ENCODE data around the gene PSMB3. TPM values are rescaled to one million over a fixed set of nuclear protein-coding genes. Genes with fewer than 3 reads are reported as not detected.

Gene PSMB3
- total RNA-seq, 1 experiment from 2014 or later = 233 TPM

DNA sequence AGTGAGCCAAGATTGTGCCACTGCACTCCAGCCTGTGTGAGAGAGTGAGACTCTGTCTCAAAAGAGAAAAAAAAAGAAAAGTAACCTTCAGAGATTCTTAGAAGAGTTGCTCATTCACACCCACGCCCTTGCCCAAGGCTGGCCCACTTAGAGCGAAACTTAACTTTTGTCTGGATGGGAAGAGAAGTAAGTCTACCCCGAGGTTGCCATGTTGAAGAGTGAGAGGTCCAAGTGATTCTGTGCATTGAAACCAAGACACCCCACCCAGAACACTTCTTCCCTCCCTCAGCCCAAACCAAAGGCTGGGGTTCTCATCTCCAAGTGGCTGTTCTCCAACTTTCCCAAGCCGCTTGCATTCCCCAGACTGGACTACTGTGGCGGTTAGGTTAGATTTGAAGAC, 24.8 kb upstream of the PSMB3 start:
- DNase-seq (ENCODE audit: low read depth, low spot score) (no peak), ATAC-seq (no peak)
- peaks cover 15% of the 10 kb centered on the region for H3K4me1 ChIP-seq (ENCODE audit: control insufficient read depth, insufficient read depth, low read length)
- H3K9me3 ChIP-seq (ENCODE audit: control insufficient read depth, insufficient read depth, low read depth, low read length) = no peaks in the 10 kb centered on the region
- TF ChIP-seq POLR2AphosphoS5 (IDR thresholded peaks at IDR 0.05; ENCODE audit: low read depth, low read length) (no peak), SIN3A (IDR thresholded peaks at IDR 0.05; ENCODE audit: borderline replicate concordance, insufficient read depth, low read depth, low read length) (no peak), TCF7L2 (IDR thresholded peaks at IDR 0.05; ENCODE audit: low read depth, low read length) (no peak)
- TF ChIP-seq, protein P1, sequence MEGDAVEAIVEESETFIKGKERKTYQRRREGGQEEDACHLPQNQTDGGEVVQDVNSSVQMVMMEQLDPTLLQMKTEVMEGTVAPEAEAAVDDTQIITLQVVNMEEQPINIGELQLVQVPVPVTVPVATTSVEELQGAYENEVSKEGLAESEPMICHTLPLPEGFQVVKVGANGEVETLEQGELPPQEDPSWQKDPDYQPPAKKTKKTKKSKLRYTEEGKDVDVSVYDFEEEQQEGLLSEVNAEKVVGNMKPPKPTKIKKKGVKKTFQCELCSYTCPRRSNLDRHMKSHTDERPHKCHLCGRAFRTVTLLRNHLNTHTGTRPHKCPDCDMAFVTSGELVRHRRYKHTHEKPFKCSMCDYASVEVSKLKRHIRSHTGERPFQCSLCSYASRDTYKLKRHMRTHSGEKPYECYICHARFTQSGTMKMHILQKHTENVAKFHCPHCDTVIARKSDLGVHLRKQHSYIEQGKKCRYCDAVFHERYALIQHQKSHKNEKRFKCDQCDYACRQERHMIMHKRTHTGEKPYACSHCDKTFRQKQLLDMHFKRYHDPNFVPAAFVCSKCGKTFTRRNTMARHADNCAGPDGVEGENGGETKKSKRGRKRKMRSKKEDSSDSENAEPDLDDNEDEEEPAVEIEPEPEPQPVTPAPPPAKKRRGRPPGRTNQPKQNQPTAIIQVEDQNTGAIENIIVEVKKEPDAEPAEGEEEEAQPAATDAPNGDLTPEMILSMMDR (IDR thresholded peaks at IDR 0.05) = no peak
- TF ChIP-seq, protein P2, sequence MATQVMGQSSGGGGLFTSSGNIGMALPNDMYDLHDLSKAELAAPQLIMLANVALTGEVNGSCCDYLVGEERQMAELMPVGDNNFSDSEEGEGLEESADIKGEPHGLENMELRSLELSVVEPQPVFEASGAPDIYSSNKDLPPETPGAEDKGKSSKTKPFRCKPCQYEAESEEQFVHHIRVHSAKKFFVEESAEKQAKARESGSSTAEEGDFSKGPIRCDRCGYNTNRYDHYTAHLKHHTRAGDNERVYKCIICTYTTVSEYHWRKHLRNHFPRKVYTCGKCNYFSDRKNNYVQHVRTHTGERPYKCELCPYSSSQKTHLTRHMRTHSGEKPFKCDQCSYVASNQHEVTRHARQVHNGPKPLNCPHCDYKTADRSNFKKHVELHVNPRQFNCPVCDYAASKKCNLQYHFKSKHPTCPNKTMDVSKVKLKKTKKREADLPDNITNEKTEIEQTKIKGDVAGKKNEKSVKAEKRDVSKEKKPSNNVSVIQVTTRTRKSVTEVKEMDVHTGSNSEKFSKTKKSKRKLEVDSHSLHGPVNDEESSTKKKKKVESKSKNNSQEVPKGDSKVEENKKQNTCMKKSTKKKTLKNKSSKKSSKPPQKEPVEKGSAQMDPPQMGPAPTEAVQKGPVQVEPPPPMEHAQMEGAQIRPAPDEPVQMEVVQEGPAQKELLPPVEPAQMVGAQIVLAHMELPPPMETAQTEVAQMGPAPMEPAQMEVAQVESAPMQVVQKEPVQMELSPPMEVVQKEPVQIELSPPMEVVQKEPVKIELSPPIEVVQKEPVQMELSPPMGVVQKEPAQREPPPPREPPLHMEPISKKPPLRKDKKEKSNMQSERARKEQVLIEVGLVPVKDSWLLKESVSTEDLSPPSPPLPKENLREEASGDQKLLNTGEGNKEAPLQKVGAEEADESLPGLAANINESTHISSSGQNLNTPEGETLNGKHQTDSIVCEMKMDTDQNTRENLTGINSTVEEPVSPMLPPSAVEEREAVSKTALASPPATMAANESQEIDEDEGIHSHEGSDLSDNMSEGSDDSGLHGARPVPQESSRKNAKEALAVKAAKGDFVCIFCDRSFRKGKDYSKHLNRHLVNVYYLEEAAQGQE (IDR thresholded peaks at IDR 0.05; ENCODE audit: insufficient read depth in 1 of 2, low read depth in 2 of 2, low read length in 1 of 2) = no peak
- intact Hi-C loops (cut with micrococcal nuclease; ENCODE audit: unreplicated experiment) = no loop called here
- no peak overlapping the region for H3K4me3 ChIP-seq (ENCODE audit: low read depth in 2 of 2, low read length in 2 of 2)
- H3K27ac ChIP-seq (ENCODE audit: low read length) = no peak overlapping the region
- BruUV-seq (replicated peaks) = no TSS peak
- CTCF ChIA-PET = no interaction called here
- POLR2A ChIA-PET = no interaction called here
- in situ Hi-C loops (cut with HindIII; ENCODE audit: low pct_unique_long_range_greater_than_20kb, low sequenced_read_pairs) = no loop called here
- H3K36me3 ChIP-seq (ENCODE audit: control insufficient read depth, insufficient read depth, low read length) = no peaks in the 10 kb centered on the region; the same call in 1 of the 2 replicates
- no peaks in the 10 kb centered on the region for H3K27me3 ChIP-seq (ENCODE audit: control insufficient read depth, insufficient read depth, low read length)

DNA sequence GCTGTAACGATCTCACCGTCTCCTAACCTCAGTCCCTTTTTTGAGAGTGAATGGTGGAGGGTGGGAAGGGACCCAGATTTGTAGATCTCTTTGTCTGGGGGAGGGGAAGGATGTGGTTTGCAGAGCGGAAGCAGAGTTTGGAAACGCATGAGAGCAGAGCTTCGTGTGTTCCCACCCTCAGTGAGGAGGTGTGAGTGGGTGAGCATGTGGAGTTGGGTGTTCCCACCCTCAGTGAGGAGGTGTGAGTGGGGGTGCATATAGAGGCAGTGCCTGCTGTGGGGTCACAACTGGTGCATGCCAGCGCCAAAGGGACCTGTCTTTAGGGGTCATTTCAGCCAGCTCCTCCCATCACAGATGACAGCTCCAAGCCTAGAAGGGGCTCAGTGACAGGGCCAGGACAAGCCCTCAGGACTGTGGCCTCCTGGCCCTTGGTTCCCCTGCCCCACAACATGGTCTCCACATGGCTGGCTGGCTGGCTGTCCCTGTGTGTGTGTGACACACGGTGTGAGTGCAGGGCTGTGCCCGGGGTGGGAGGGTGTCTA, 24.2 kb upstream of the PSMB3 start:
- ATAC-seq (no peak), DNase-seq (ENCODE audit: low read depth, low spot score) (no peak)
- ChIA-PET POLR2A (no interaction called here), CTCF (no interaction called here)
- Histone ChIP-seq H3K27me3 (ENCODE audit: control insufficient read depth, insufficient read depth, low read length) (no peaks in the 10 kb centered on the region), H3K4me1 (ENCODE audit: control insufficient read depth, insufficient read depth, low read length) (peaks cover 15% of the 10 kb centered on the region), H3K4me3 (ENCODE audit: low read depth in 2 of 2, low read length in 2 of 2) (no peak overlapping the region), H3K27ac (ENCODE audit: low read length) (no peak overlapping the region), H3K9me3 (ENCODE audit: control insufficient read depth, insufficient read depth, low read depth, low read length) (no peaks in the 10 kb centered on the region), H3K36me3 (ENCODE audit: control insufficient read depth, insufficient read depth, low read length) (no peaks in the 10 kb centered on the region; the same call in 1 of the 2 replicates)
- intact Hi-C loops (cut with micrococcal nuclease; ENCODE audit: unreplicated experiment) (no loop called here), in situ Hi-C loops (cut with HindIII; ENCODE audit: low pct_unique_long_range_greater_than_20kb, low sequenced_read_pairs) (no loop called here)
- no TSS peak for BruUV-seq (replicated peaks)
- TF ChIP-seq TCF7L2 (IDR thresholded peaks at IDR 0.05; ENCODE audit: low read depth, low read length) = no peak

DNA sequence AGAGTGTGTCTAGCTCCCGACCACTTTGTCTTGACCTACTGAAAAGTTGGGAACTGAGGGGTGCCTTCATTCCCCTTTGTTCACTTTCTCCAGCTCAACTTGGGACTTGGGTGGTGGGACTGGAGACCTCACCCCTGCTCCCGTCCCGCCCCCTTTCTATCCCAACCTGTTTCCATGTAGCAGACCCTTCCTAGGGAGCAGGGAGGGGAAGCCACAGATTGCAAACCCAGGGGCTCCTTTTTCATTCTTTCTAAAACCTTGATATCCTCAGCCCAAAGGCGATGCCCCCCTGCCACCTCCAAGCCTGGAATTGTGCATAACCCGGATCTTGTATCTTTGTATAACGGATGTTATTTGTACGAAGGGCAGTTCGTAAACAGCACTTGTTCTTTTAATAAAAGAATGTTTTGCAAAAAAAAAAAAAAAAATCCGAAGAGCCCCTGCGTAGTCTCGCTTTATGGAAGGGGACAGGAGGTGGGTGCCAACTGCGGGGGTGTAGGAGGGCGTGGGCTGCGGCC, 23.1 kb upstream of the PSMB3 start:
- in situ Hi-C loops (cut with HindIII; ENCODE audit: low pct_unique_long_range_greater_than_20kb, low sequenced_read_pairs) (no loop called here), intact Hi-C loops (cut with micrococcal nuclease; ENCODE audit: unreplicated experiment) (no loop called here)
- H3K27me3 ChIP-seq (ENCODE audit: control insufficient read depth, insufficient read depth, low read length) = no peaks in the 10 kb centered on the region
- BruUV-seq (replicated peaks) = no TSS peak
- peaks cover 26% of the 10 kb centered on the region for H3K4me1 ChIP-seq (ENCODE audit: control insufficient read depth, insufficient read depth, low read length)
- no peaks in the 10 kb centered on the region for H3K9me3 ChIP-seq (ENCODE audit: control insufficient read depth, insufficient read depth, low read depth, low read length)
- TF ChIP-seq POLR2AphosphoS5 (IDR thresholded peaks at IDR 0.05; ENCODE audit: low read depth, low read length) = no peak; the same call in 1 of the 2 replicates
- TF ChIP-seq, protein P2 (IDR thresholded peaks at IDR 0.05; ENCODE audit: insufficient read depth in 1 of 2, low read depth in 2 of 2, low read length in 1 of 2) = no peak
- no peak for TF ChIP-seq TCF7L2 (IDR thresholded peaks at IDR 0.05; ENCODE audit: low read depth, low read length)
- no peak for TF ChIP-seq SIN3A (IDR thresholded peaks at IDR 0.05; ENCODE audit: borderline replicate concordance, insufficient read depth, low read depth, low read length)
- TF ChIP-seq, protein P1 (IDR thresholded peaks at IDR 0.05) = no peak
- ATAC-seq = no peak
- CTCF ChIA-PET = no interaction called here
- DNase-seq (ENCODE audit: low read depth, low spot score) = no peak
- H3K36me3 ChIP-seq (ENCODE audit: control insufficient read depth, insufficient read depth, low read length) = no peaks in the 10 kb centered on the region; the same call in 1 of the 2 replicates
- peak overlapping the region; percentile 47 to 55 for H3K4me3 ChIP-seq (ENCODE audit: low read depth in 2 of 2, low read length in 2 of 2)
- POLR2A ChIA-PET = no interaction called here
- H3K27ac ChIP-seq (ENCODE audit: low read length) = peak overlapping the region; percentile 78
